ENCODE results near the gene CORO2B.
"Not testable (repeated sequence)": the region's sequence is repeated elsewhere in the genome, so short reads cannot be mapped to it uniquely, and the experiment has no call there.

The CORO2B gene

GRCh38 chr15:68759982-68760579, 181.3 kb downstream of the CORO2B start:
- H3K36me3 Mint-ChIP-seq (ENCODE audit: low read depth); H3K4me3 Mint-ChIP-seq; DNase-seq; H3K27ac Mint-ChIP-seq; H3K9me3 Mint-ChIP-seq; H3K4me1 Mint-ChIP-seq (ENCODE audit: low read depth): not testable (repeated sequence)
- H3K27me3 Mint-ChIP-seq = peaks cover 14% of the 10 kb centered on the region

- Mint-ChIP-seq H3K4me1 (ENCODE audit: low read depth) (no peaks in the 10 kb centered on the region), H3K9me3 (no peaks in the 10 kb centered on the region), H3K27ac (no peak overlapping the region), H3K4me3 (no peak overlapping the region), H3K27me3 (peaks cover 8% of the 10 kb centered on the region), H3K36me3 (ENCODE audit: low read depth) (no peaks in the 10 kb centered on the region)
- DNase-seq = no peak
Observed at GRCh38 chr15:68763063-68763462, 184.3 kb downstream of the CORO2B start.

- peaks cover 8% of the 10 kb centered on the region for H3K27me3 Mint-ChIP-seq
Observed at GRCh38 chr15:68764090-68764489, 185.3 kb downstream of the CORO2B start.

GRCh38 chr15:68765602-68766368, 187.0 kb downstream of the CORO2B start:
- DNase-seq = no peak
- Mint-ChIP-seq H3K4me3 (no peak overlapping the region), H3K9me3 (no peaks in the 10 kb centered on the region), H3K4me1 (ENCODE audit: low read depth) (peaks cover 6% of the 10 kb centered on the region), H3K36me3 (ENCODE audit: low read depth) (no peaks in the 10 kb centered on the region), H3K27ac (no peak overlapping the region), H3K27me3 (peaks cover 8% of the 10 kb centered on the region)

More at GRCh38 chr15:68764090-68764489, 185.3 kb downstream of the CORO2B start:
- H3K36me3 Mint-ChIP-seq (ENCODE audit: low read depth) = no peaks in the 10 kb centered on the region
- H3K4me1 Mint-ChIP-seq (ENCODE audit: low read depth) = peaks cover 6% of the 10 kb centered on the region
- H3K9me3 Mint-ChIP-seq = no peaks in the 10 kb centered on the region
- no peak overlapping the region for H3K4me3 Mint-ChIP-seq
- no peak overlapping the region for H3K27ac Mint-ChIP-seq
- no peak for DNase-seq

GRCh38 chr15:68767833-68768232, 189.0 kb downstream of the CORO2B start:
- no peaks in the 10 kb centered on the region for H3K36me3 Mint-ChIP-seq (ENCODE audit: low read depth)
- peaks cover 6% of the 10 kb centered on the region for H3K4me1 Mint-ChIP-seq (ENCODE audit: low read depth)
- H3K4me3 Mint-ChIP-seq = no peak overlapping the region
- H3K27me3 Mint-ChIP-seq = peaks cover 8% of the 10 kb centered on the region
- no peaks in the 10 kb centered on the region for H3K9me3 Mint-ChIP-seq
- H3K27ac Mint-ChIP-seq = no peak overlapping the region
- DNase-seq = no peak

- Mint-ChIP-seq H3K36me3 (ENCODE audit: low read depth) (no peaks in the 10 kb centered on the region), H3K4me3 (no peak overlapping the region), H3K27me3 (peaks cover 6% of the 10 kb centered on the region), H3K4me1 (ENCODE audit: low read depth) (peaks cover 6% of the 10 kb centered on the region), H3K9me3 (no peaks in the 10 kb centered on the region), H3K27ac (no peak overlapping the region)
- no peak for DNase-seq
Observed at GRCh38 chr15:68768321-68768720, 189.5 kb downstream of the CORO2B start.

- H3K4me3 Mint-ChIP-seq = no peak overlapping the region
- H3K9me3 Mint-ChIP-seq = peaks cover 3% of the 10 kb centered on the region
- H3K36me3 Mint-ChIP-seq (ENCODE audit: low read depth) = no peaks in the 10 kb centered on the region
Observed at GRCh38 chr15:68769702-68770101, 190.9 kb downstream of the CORO2B start.

GRCh38 chr15:68770216-68770615, 191.4 kb downstream of the CORO2B start:
- Mint-ChIP-seq H3K36me3 (ENCODE audit: low read depth) (no peaks in the 10 kb centered on the region), H3K9me3 (peaks cover 3% of the 10 kb centered on the region), H3K4me1 (ENCODE audit: low read depth) (peaks cover 9% of the 10 kb centered on the region), H3K4me3 (no peak overlapping the region), H3K27me3 (peaks cover 3% of the 10 kb centered on the region), H3K27ac (no peak overlapping the region)
- no peak for DNase-seq

More at GRCh38 chr15:68769702-68770101, 190.9 kb downstream of the CORO2B start:
- DNase-seq = no peak
- no peak overlapping the region for H3K27ac Mint-ChIP-seq
- peaks cover 6% of the 10 kb centered on the region for H3K27me3 Mint-ChIP-seq
- H3K4me1 Mint-ChIP-seq (ENCODE audit: low read depth) = peaks cover 9% of the 10 kb centered on the region

- Mint-ChIP-seq H3K4me1 (ENCODE audit: low read depth) (peaks cover 9% of the 10 kb centered on the region), H3K27ac (no peak overlapping the region), H3K4me3 (no peak overlapping the region), H3K27me3 (no peaks in the 10 kb centered on the region), H3K9me3 (peaks cover 3% of the 10 kb centered on the region), H3K36me3 (ENCODE audit: low read depth) (peaks cover 13% of the 10 kb centered on the region)
- no peak for DNase-seq
Observed at GRCh38 chr15:68773036-68773435, 194.2 kb downstream of the CORO2B start.

- peaks cover 3% of the 10 kb centered on the region for H3K4me1 Mint-ChIP-seq (ENCODE audit: low read depth)
Observed at GRCh38 chr15:68774120-68774519, 195.3 kb downstream of the CORO2B start.

GRCh38 chr15:68774521-68775235, 195.9 kb downstream of the CORO2B start:
- Mint-ChIP-seq H3K27me3 (no peaks in the 10 kb centered on the region), H3K4me3 (no peak overlapping the region), H3K4me1 (ENCODE audit: low read depth) (peaks cover 3% of the 10 kb centered on the region), H3K36me3 (ENCODE audit: low read depth) (peaks cover 29% of the 10 kb centered on the region), H3K27ac (no peak overlapping the region), H3K9me3 (peaks cover 3% of the 10 kb centered on the region)
- DNase-seq = no peak

More at GRCh38 chr15:68774120-68774519, 195.3 kb downstream of the CORO2B start:
- Mint-ChIP-seq H3K27me3 (no peaks in the 10 kb centered on the region), H3K9me3 (peaks cover 3% of the 10 kb centered on the region), H3K4me3 (no peak overlapping the region), H3K36me3 (ENCODE audit: low read depth) (peaks cover 23% of the 10 kb centered on the region), H3K27ac (no peak overlapping the region)
- DNase-seq = no peak

- Mint-ChIP-seq H3K27ac (no peak overlapping the region), H3K4me3 (no peak overlapping the region), H3K4me1 (ENCODE audit: low read depth) (peaks cover 3% of the 10 kb centered on the region), H3K9me3 (peaks cover 3% of the 10 kb centered on the region), H3K36me3 (ENCODE audit: low read depth) (peaks cover 34% of the 10 kb centered on the region), H3K27me3 (no peaks in the 10 kb centered on the region)
- DNase-seq = no peak
Observed at GRCh38 chr15:68775236-68775577, 196.4 kb downstream of the CORO2B start.

- H3K4me1 Mint-ChIP-seq (ENCODE audit: low read depth) = peaks cover 3% of the 10 kb centered on the region
- H3K36me3 Mint-ChIP-seq (ENCODE audit: low read depth) = peaks cover 40% of the 10 kb centered on the region
- H3K9me3 Mint-ChIP-seq = peaks cover 3% of the 10 kb centered on the region
- DNase-seq = no peak
- H3K27ac Mint-ChIP-seq = no peak overlapping the region
- no peaks in the 10 kb centered on the region for H3K27me3 Mint-ChIP-seq
- H3K4me3 Mint-ChIP-seq = no peak overlapping the region
Observed at GRCh38 chr15:68775671-68776476, 197.1 kb downstream of the CORO2B start.

Data from activated T-cell treated with anti-CD3 and anti-CD28 coated beads, Interleukin-2, amount 50 U/mL, for 24 hours (primary cell).